HUES6 (cell line): Measurements from ENCODE around the gene MRPL52.
"Not testable (repeated sequence)": the region's sequence is repeated elsewhere in the genome, so short reads cannot be mapped to it uniquely, and the experiment has no call there.

ENCODE experiments used
- H3K27ac ChIP-seq: 2 replicates; pipeline ENCODE4 v1.7.0; 2013; ENCODE audit warnings: low read depth, mild to moderate bottlenecking, low read length, inconsistent platforms
- H3K27me3 ChIP-seq: 2 replicates; pipeline ENCODE4 v1.6.1; 2013; ENCODE audit warnings: low read length; ENCODE audit not compliant: control insufficient read depth, insufficient read depth
- H3K36me3 ChIP-seq: 2 replicates; pipeline ENCODE4 v1.6.1; 2013; ENCODE audit warnings: low read length; ENCODE audit not compliant: control insufficient read depth, insufficient read depth
- H3K4me1 ChIP-seq: 2 replicates; pipeline ENCODE4 v1.6.1; 2013; ENCODE audit warnings: low read length; ENCODE audit not compliant: control insufficient read depth, insufficient read depth
- H3K4me3 ChIP-seq: 2 replicates; pipeline ENCODE4 v1.5.1; 2013; ENCODE audit warnings: low read depth, low read length
- H3K9ac ChIP-seq: one replicate; pipeline ENCODE4 v1.6.1; 2013; ENCODE audit warnings: mild to moderate bottlenecking, low read length
- H3K9me3 ChIP-seq: 2 replicates; pipeline ENCODE4 v1.6.1; 2013; ENCODE audit warnings: low read depth, low read length; ENCODE audit not compliant: control insufficient read depth, insufficient read depth

The MRPL52 gene

GRCh38 chr14:22824711-22825359 is 4.9 kb upstream of the MRPL52 start:
- Histone ChIP-seq H3K27ac (no peak overlapping the region), H3K4me3 (no peak overlapping the region), H3K27me3 (no peaks in the 10 kb centered on the region), H3K36me3 (no peaks in the 10 kb centered on the region), H3K9me3 (no peaks in the 10 kb centered on the region), H3K4me1 (peaks cover 34% of the 10 kb centered on the region), H3K9ac (peak overlapping the region; percentile 14)

- not testable (repeated sequence) for H3K9me3 ChIP-seq, H3K27me3 ChIP-seq, H3K9ac ChIP-seq, H3K27ac ChIP-seq
- Histone ChIP-seq H3K36me3 (peaks cover 26% of the 10 kb centered on the region), H3K4me3 (peak overlapping the region; percentile 88), H3K4me1 (peaks cover 17% of the 10 kb centered on the region)
These were observed 519 bp upstream of the MRPL52 start for GRCh38 chr14:22829076-22829660.

GRCh38 chr14:22830443-22831010 is 840 bp downstream of the MRPL52 start:
- Histone ChIP-seq H3K36me3 (peaks cover 38% of the 10 kb centered on the region), H3K4me1 (peaks cover 14% of the 10 kb centered on the region), H3K27ac (no peak overlapping the region), H3K9me3 (no peaks in the 10 kb centered on the region), H3K4me3 (peak overlapping the region; percentile 88), H3K9ac (peak overlapping the region; percentile 78), H3K27me3 (no peaks in the 10 kb centered on the region)

- H3K9me3 ChIP-seq, result no peaks in the 10 kb centered on the region
- H3K4me3 ChIP-seq, result peak overlapping the region; percentile 68
- H3K27me3 ChIP-seq, result no peaks in the 10 kb centered on the region
- H3K36me3 ChIP-seq, result peaks cover 38% of the 10 kb centered on the region
- H3K9ac ChIP-seq, result peak overlapping the region; percentile 74
- no peak overlapping the region for H3K27ac ChIP-seq
- peaks cover 30% of the 10 kb centered on the region for H3K4me1 ChIP-seq
These were observed 5.8 kb downstream of the MRPL52 start for GRCh38 chr14:22835505-22835904.

- Histone ChIP-seq H3K9ac (peak within 1 kb of the TSS; percentile 74), H3K27me3 (no peaks in the 10 kb centered on the region), H3K4me1 (peaks cover 27% of the 10 kb centered on the region), H3K9me3 (no peaks in the 10 kb centered on the region), H3K27ac (peak within 1 kb of the TSS; percentile 52; the same call in 1 of the 2 replicates), H3K36me3 (peaks cover 37% of the 10 kb centered on the region), H3K4me3 (peak within 1 kb of the TSS; percentile 68)
These were observed 6.8 kb downstream of the MRPL52 start, which contains the start of gene MMP14 for GRCh38 chr14:22836301-22837113. Gene MMP14, plus strand, starts transcription at chr14:22836585. Its CDS starts 233 bp downstream, at chr14:22836818.

- Histone ChIP-seq H3K9ac (peak overlapping the region; percentile 74), H3K4me3 (peak overlapping the region; percentile 68), H3K9me3 (no peaks in the 10 kb centered on the region), H3K27me3 (no peaks in the 10 kb centered on the region), H3K4me1 (peaks cover 27% of the 10 kb centered on the region), H3K36me3 (peaks cover 39% of the 10 kb centered on the region), H3K27ac (peak overlapping the region; percentile 52; the same call in 1 of the 2 replicates)
These were observed 7.5 kb downstream of the MRPL52 start for GRCh38 chr14:22837114-22837749.

- H3K9me3 ChIP-seq, result no peaks in the 10 kb centered on the region
- H3K27ac ChIP-seq, result peak overlapping the region; percentile 52; the same call in 1 of the 2 replicates
- H3K27me3 ChIP-seq, result no peaks in the 10 kb centered on the region
- H3K36me3 ChIP-seq, result peaks cover 46% of the 10 kb centered on the region
- peak overlapping the region; percentile 74 for H3K9ac ChIP-seq
- peak overlapping the region; percentile 68 for H3K4me3 ChIP-seq
- peaks cover 27% of the 10 kb centered on the region for H3K4me1 ChIP-seq
These were observed 8.3 kb downstream of the MRPL52 start for GRCh38 chr14:22837750-22838538.

GRCh38 chr14:22838631-22839041 is 8.9 kb downstream of the MRPL52 start:
- H3K4me1 ChIP-seq, result peaks cover 27% of the 10 kb centered on the region
- no peaks in the 10 kb centered on the region for H3K9me3 ChIP-seq
- H3K27me3 ChIP-seq, result no peaks in the 10 kb centered on the region
- H3K4me3 ChIP-seq, result peak overlapping the region; percentile 68
- peak overlapping the region; percentile 52; the same call in 1 of the 2 replicates for H3K27ac ChIP-seq
- peak overlapping the region; percentile 74 for H3K9ac ChIP-seq
- H3K36me3 ChIP-seq, result peaks cover 47% of the 10 kb centered on the region

- H3K4me3 ChIP-seq, result peak overlapping the region; percentile 68; the same call in 1 of the 2 replicates
- no peaks in the 10 kb centered on the region for H3K27me3 ChIP-seq
- no peaks in the 10 kb centered on the region for H3K9me3 ChIP-seq
- peaks cover 45% of the 10 kb centered on the region for H3K36me3 ChIP-seq
- H3K9ac ChIP-seq, result peak overlapping the region; percentile 74
- peak overlapping the region; percentile 5; the same call in 1 of the 2 replicates for H3K27ac ChIP-seq
- H3K4me1 ChIP-seq, result peaks cover 27% of the 10 kb centered on the region
These were observed 9.6 kb downstream of the MRPL52 start for GRCh38 chr14:22839159-22839779.
